NB4 (cell line): ENCODE data around the gene SRSF12.

Experiments
- MYC ChIP-seq: IDR thresholded peaks from 2 replicates; pipeline ENCODE4 v1.6.1; 2011; ENCODE audit warnings: low read depth, low read length
- POLR2A ChIP-seq: IDR thresholded peaks from 2 replicates; pipeline ENCODE4 v1.6.1; 2011; ENCODE audit warnings: mild to moderate bottlenecking; ENCODE audit not compliant: insufficient read length; ENCODE audit errors: extremely low read depth
- TF ChIP-seq, protein P1 (sequence below): IDR thresholded peaks from one replicate; pipeline ENCODE4 v1.5.1; 2012; ENCODE audit warnings: low read depth, low read length
- TF ChIP-seq, protein P2 (sequence below): IDR thresholded peaks from 2 replicates; pipeline ENCODE4 v1.6.1; 2011; ENCODE audit warnings: low read depth, low read length

DNA sequence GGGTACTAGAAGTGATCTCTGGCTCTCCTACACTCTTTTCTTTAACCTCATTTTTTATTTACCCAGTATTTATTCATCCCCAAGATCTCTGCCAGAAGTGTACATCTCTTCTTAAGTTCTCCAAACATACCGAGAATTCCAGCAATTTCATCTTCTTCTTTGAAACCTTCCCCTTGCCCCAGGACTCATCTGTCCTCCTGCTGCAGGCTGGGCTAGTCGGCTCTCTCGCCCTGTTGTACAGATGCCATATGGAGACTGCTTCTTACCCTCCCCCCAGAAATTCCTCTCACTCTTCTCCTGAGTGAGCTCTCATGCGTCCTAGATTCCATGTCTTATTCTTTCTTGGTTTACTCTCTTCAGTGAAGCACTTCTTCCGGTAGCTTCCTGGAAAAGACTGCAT, 59.2 kb downstream of the SRSF12 start:
- TF ChIP-seq, protein P1, sequence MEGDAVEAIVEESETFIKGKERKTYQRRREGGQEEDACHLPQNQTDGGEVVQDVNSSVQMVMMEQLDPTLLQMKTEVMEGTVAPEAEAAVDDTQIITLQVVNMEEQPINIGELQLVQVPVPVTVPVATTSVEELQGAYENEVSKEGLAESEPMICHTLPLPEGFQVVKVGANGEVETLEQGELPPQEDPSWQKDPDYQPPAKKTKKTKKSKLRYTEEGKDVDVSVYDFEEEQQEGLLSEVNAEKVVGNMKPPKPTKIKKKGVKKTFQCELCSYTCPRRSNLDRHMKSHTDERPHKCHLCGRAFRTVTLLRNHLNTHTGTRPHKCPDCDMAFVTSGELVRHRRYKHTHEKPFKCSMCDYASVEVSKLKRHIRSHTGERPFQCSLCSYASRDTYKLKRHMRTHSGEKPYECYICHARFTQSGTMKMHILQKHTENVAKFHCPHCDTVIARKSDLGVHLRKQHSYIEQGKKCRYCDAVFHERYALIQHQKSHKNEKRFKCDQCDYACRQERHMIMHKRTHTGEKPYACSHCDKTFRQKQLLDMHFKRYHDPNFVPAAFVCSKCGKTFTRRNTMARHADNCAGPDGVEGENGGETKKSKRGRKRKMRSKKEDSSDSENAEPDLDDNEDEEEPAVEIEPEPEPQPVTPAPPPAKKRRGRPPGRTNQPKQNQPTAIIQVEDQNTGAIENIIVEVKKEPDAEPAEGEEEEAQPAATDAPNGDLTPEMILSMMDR = no peak
- TF ChIP-seq POLR2A (no peak), MYC (no peak)
- TF ChIP-seq, protein P2, sequence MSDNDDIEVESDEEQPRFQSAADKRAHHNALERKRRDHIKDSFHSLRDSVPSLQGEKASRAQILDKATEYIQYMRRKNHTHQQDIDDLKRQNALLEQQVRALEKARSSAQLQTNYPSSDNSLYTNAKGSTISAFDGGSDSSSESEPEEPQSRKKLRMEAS = no peak
